OCI-LY1 (cell line): Measurements from ENCODE around the gene SHC4.

Experiments
- CTCF ChIP-seq: fragments of 200-600 bp; sonication (generic), shearing (Covaris generic); IDR thresholded peaks from 2 replicates; pipeline ENCODE4 v1.5.1; 2017; ENCODE audit warnings: mild to moderate bottlenecking, antibody characterized with exemption, low read length, moderate library complexity, mixed read lengths
- EZH2 ChIP-seq: fragments of 200-600 bp; sonication (generic), shearing (Covaris generic); IDR thresholded peaks from 2 replicates; pipeline ENCODE4 v1.8.0; 2017; ENCODE audit warnings: borderline replicate concordance, mixed run types, mild to moderate bottlenecking, antibody characterized with exemption, low read length, moderate library complexity, mixed read lengths

GRCh38 chr15:48775546-48775945 lies 188.2 kb downstream of the SHC4 start:
- TF ChIP-seq CTCF, result no peak
- no peak for TF ChIP-seq EZH2
